GM19452 (cell line): ENCODE results near the gene CFAP119.
A peak's percentile ranks its signal among the peaks of the same experiment; 100 is the strongest.

ENCODE experiments used
- ATAC-seq: cut with Tn5 transposase; IDR thresholded peaks from one replicate; pipeline ENCODE4 v1.9.1; 2021; ENCODE audit not compliant: unreplicated experiment

The CFAP119 gene

DNA sequence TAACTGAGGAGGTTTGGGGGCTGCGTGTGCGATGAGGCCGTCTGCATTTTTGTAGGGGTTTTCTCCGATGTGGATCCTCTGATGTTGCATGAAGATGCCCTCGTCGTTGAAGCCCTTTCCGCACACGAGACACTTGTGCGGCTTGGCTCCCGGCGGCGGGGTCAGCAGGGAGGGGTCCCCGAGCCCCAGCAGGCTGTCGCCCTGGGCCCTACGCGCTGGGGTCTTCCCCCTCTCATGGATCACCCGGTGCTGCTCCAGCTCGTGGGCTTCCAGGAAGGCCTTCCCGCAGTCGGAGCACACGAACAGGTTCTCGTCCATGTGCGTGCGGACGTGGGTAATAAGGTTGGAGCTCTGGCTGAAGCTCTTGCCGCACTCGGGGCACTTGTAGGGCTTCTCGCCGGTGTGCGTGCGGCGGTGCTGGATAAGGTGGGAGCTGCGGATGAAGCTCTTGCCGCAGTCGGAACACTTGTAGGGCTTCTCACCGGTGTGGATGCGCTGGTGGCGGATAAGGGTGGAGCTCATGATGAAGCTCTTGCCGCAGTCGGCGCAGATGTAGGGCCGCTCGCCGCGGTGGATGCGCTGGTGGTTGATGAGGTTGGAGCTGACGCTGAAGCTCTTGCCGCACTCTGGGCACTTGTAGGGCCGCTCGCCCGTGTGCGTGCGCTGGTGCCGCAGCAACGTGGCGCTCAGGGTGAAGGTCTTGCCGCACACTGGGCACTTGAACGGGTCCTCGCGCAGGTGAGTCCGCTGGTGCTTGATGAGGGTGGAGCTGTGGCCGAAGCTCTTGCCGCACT, 20.8 kb upstream of the CFAP119 start:
- no peak for ATAC-seq

DNA sequence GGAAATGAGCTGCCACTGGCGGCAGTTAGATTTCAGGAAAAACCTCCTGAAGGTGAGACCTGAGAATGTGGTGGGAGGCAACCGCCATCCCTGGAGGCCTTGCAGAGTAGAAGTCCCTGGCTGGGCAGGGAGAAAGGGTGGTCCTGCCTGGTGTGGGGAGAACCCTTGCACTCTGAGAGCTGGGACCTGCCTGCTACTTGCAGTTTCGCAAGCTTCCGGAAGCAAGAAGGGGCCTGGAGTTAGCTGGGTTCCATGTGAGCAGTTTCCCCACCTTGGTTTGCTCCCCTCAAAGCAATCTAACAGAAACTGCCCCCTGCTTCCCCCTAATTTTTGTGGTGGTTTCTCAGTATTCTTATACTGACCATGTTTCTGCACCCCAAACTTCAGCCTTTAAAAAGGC, 18.7 kb upstream of the CFAP119 start:
- ATAC-seq: no peak

DNA sequence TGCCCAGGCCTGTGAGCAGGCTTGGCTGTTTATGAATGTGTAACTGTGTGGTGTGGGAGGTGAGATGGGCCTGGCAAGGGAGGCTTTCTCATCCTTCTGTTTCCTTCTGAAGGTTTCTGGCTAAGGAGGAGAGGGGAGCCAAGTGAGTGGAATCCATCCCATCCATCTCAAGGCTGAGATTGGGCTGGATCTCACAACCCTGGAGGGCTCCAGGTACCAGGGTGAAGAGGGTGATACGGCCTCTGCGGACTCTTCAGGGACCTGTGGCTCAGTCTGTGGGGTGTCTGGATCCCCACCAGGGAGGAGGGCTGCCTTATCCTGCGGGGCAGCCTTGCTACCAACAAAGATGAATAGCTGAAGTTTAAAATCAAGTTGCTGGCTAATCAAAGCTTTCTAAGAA, 18.2 kb upstream of the CFAP119 start:
- no peak for ATAC-seq

DNA sequence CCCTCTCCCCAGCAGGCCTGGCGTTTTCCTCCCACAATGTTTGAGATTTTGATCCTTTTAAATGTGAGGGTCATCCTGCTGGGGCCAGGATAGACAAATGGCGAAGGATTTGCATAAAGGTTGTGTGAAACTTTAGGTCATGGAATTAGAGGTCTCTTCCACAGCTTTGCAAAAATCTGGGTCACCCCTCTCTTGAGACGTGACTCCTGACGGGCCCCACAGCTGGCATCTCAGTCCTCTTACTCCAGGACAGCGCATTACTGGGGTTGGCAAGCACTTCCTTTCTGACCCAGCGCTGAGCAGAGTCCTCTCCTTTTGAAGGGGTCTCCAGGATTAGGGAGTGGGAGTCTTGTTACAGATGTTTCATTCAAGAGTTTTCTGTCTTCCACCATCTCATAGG, 17.7 kb upstream of the CFAP119 start:
- no peak for ATAC-seq

DNA sequence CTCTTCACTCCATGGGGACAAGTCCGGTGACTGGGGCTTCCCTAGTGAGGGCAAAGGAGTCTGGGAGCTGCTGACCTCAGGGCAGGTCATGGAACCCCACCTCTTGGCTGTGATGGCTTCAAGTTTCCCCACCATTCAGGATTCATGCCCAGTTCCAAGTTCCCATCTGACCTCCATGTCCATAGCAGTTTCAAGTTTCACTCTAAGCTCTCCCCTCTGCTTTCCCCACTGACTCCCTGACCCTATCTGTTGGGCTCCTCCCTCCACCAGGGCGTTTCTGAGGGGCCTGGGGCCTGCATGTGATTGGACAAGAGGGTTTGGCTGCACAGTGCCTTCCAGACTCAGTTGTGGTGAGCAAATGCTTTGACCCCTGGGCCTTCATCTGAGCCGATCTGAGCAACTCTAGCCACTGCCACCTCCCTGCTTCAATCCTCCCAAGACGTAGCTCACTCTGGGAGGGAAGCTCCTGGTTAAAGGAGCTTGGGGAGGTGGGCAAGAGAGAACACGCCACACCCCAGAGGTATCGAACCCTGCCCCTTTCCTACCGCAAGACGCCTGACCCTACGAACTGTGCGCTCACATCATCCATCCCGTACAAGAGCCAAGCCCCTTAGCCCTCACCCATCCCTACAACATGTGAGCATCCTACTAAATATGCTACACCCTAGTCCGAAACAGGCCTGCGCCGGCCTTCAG, 16.8 kb upstream of the CFAP119 start:
- ATAC-seq: no peak

DNA sequence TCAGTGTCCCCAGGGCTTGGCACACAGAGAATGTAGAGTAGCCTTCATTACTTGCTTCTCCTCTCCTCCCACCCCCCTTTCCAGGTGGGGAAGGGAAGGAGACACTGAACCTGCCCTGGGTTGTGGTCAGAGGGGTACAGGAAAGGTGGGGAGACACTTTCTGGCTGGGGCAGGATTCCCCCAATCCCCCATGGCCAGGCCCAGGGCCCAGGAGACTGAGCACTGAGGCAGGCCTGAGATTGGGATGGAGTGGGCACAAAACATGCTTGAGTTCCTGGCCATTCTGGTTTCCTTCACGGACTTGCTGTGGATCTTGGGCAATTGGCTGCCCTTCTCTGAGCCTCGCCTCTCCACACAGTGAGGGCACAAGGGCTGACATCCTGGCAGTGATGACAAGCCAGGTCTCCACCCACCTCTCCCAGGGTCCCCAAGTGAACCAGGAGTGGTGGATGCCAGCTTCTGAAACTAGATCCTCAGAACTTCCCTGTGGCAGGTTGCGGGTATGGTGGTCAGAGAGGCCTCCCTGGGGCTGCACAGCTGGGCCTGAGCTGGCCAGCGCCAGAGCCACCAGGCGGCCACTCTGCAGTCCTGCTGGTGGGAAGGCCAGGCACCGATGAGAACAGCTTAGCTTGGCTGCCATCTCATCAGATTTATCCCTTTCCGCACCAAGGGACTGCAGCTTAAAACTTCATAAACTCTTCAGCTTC, 15.9 kb upstream of the CFAP119 start:
- no peak for ATAC-seq

DNA sequence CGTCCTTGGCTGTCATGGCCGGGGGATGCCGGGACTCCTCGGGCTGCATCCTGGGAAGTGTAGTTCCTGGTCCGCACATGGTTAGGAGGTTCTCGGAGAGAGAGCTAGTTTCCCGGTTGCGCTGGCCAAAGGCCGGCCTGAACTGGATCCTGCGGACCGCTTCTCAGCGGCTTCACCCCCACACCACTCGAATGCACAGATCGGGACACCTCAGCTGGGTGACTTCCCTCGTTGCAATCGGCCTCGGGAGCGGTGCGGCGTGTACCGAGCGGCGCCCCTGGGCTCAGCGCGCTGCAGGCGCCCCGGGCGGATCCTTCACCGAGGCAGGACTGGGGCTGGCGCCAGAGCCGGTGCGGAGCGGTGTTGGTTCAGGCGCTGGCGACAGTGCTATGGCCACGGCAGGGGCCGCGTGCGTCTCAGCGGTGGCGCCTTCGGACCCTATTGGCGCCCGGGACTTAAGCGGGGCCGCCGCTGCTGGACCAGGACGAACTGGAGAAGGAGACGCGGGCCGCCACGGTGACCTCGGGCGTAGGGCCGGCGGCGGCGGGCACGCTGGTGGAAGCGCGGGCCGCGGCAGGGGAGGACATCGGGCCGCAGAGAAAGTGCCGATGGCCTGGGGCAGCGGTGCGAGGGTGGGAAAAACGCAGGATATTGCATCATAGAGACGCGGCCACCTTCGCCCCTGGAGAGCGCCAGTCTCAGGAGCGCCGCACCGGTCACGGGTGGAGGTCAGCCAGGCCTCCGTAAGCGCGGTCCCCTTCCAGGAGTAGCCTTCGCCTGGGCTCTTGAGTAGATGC, 13.7 kb upstream of the CFAP119 start:
- ATAC-seq: peak; percentile 63

DNA sequence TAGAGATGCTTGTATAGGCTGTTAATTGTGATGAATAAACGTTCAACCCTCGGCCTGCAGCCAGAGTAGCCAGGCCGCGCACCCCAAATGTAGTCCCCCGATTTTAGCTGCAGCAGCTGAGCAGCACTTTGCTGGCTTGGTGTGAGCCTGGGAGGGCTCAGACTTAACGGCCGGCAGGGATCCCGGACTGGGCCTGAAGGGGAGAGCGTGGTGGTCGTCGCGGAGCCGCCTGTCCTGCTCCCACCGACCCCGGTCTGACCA, 13.2 kb upstream of the CFAP119 start:
- no peak for ATAC-seq

DNA sequence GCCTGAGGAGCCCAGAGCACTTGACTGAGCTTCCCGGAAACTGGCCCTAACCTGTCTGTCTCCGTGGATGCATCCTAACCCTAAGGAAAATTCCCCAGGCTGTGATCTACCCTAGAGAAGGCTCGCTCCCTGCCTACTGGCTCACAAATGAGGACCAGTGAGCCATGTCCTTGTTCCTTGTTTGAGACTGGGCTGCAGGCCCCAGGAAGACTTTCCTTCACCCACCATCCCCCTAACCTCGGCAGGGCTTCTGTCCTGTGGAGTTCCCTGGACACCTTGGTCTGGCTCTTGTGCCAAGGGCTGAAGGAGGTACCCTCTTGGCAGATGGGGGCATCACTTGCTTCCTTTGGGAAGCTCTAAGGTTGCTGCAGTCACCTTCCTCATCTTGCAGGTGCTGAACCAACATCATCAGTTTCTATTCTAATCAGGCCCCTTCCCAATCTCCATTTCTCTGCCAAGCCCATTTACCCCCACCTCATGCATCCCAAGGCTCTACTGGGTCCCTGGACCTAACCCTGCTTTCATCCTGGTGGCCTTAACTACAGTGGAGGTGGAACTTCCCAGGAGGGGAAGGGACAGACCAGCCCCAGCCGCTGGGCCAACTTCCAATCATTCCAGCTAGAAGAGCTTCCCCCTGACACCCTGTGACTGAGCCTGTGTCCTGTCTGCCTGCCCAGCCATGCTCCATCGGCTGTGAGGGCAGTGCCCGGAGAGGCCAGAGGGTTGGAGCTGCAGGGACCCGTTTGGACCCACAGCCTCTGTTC, 12.7 kb upstream of the CFAP119 start:
- ATAC-seq: no peak

DNA sequence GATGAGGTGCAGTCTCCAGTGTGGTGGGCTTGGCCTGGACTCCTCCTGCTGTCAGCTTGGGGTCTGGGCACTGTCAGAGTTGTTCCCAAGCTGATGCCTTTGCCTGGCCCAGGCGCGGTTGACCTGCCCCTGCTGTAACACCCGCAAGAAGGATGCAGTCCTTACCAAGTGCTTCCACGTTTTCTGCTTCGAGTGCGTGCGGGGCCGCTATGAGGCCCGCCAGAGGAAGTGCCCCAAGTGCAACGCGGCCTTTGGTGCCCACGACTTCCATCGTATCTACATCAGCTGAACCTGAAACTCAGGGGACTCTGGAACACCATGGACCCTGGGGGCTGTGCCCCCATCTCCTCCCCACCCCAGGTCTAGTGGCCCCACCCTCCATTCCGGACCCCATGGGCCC, 12.0 kb upstream of the CFAP119 start:
- ATAC-seq: no peak

DNA sequence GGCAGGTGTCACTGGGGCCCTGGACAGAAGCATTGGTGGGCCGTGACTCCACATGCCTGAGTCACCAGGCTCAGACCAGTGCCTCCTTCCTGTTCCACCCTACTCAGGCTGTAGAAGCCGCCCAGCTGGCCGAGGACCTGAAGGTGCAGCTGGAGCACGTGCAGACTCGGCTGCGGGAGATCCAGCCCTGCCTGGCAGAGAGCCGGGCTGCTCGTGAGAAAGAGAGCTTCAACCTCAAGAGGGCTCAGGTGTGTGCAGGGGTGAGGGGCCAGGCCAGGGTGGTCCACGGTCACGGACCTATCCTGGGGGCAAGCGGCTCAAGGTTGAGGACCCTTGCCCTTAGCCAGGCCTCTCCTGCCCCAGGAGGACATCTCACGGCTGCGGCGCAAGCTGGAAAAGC, 9.9 kb upstream of the CFAP119 start:
- no peak for ATAC-seq

DNA sequence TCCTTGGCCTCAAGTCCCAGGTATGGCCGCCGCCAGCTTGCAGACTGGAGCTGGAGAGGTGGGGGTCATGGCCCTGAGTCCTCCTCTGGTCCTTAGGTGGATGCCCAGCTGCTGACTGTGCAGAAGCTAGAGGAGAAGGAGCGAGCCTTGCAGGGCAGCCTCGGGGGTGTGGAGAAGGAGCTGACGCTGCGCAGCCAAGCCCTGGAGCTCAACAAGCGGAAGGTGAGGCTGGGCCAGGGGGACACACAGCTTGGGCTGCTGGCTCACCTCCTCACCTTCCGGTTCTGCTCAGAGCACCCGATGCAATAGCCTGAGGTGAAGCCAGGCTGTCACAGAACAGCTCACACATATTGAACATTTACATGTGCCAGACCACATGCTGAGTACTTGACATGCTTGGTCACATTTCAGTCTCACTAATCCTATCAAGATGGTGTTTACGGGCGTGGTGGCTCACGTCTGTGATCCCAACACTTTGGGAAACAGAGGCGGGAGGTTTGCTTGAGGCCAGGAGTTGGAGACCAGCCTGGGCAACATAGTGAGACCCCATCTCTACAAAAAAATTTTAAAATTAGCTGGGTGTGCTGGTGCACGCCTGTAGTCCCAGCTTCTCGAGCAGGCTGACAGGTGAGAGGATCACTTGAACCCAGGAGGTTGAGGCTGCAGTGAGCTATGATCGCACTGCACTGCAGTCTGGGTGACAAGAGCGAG, 7.7 kb upstream of the CFAP119 start:
- no peak for ATAC-seq

DNA sequence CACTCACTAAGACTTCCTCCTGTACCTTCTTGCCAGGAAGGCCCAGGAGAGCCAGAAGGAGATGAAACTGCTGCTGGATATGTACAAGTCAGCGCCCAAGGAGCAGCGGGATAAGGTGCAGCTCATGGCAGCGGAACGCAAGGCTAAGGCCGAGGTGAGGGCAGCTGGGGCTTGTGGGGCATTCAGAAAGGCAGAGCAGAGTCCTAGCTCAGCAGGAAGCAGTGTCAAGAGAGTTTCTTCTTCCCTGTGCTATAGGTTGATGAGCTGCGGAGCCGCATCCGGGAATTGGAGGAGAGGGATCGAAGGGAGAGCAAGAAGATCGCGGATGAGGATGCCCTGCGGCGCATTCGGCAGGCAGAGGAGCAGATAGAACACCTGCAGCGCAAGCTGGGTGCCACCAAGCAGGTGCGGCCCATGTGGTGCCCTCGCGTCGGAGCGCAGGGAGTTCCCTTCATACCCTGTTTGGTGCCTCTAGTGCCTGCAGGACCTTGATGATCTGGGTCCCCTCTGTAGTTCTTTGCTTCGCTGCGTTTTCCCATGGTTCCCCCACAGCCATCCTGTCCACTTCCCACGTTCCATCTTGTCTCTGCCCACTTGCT, 6.8 kb upstream of the CFAP119 start:
- no peak for ATAC-seq

DNA sequence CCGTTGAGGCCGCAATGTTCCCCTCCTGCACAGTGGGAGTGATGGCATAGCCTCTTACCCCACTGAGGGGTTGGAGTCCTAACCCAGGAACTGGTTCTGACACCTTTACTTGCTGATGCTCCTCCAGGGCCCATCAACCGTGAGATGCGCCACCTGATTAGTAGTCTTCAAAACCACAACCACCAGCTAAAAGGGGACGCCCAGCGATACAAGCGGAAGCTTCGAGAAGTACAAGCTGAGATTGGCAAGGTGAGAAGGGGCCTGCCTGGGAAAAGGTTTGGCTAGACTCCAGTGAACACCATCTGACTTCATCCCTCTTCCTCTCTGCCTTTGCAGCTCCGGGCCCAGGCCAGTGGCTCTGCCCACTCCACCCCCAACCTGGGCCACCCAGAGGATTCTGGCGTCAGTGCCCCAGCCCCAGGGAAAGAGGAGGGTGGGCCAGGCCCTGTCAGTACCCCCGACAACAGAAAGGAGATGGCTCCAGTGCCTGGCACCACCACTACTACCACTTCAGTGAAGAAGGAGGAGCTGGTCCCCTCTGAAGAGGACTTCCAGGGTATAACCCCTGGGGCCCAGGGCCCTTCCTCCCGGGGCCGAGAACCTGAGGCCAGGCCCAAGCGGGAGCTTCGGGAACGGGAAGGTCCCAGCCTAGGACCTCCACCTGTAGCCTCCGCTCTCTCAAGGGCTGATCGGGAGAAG, 6.1 kb upstream of the CFAP119 start:
- no peak for ATAC-seq

DNA sequence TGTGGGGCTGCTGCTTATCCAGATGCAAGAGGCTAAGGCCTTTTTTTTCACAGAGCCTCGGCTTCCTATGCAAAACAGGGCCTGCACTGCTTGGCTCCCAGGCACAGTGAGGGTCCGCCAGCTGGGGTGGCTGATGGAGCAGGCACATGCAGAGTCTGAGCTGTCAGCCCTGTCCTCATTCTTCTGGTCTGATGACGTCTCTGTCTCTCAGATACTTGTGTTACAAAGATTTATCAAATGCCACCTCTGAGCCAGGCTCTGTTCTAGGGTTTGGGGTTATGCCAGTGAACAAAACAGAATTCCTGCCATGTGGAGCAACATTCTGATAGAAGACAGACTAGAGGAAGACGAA, 5.0 kb upstream of the CFAP119 start:
- no peak for ATAC-seq

DNA sequence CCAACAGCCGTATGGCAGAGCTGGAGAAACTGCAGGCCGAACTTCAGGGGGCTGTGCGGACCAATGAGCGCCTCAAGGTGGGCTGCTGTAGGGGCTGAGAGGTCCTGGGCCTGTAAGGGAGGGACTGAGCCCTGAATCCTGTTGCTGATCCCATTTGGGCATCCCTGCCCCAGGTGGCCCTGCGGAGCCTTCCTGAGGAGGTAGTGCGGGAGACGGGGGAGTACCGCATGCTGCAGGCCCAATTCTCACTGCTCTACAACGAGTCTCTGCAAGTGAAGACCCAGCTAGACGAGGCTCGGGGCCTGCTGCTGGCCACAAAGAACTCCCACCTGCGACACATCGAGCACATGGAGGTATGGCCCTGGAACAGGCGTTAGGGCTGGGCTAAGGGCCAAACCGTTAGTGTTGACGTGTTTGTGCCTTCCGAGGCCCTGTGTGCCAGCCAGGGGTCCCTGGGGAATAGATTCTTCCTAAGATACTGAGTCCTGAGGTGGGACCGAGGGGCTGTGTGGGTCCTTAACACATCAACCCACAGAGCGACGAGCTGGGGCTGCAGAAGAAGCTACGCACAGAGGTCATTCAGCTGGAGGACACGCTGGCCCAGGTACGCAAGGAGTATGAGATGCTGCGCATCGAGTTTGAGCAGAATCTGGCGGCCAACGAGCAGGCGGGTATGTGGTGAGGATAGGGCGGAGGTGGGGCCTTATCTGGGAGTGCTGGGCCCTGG, 4.5 kb upstream of the CFAP119 start:
- ATAC-seq: no peak

DNA sequence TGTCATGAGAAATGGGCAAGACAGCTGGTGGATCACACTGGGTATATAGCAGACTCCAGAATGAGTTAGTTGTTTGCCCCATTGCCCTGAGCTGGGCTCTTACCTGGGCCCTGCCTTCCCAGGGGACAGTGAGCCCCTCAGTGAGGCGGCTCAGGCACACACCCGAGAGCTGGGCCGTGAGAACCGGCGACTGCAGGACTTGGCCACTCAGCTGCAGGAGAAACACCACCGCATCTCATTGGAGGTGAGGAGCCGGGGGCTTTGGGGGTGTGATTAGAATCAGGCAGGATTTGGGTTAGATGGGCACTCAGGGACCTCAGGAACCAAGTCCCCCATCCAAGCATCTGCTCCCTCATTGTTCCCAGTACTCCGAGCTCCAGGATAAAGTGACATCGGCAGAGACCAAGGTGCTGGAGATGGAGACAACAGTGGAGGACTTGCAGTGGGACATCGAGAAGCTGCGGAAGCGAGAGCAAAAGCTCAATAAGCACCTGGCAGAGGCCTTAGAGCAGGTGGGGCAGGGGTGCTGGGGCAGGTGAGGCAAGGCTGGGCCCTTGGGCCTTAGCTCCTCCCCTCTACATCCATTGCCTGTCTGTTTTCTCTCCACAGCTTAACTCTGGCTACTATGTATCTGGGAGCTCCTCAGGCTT, 3.1 kb upstream of the CFAP119 start:
- ATAC-seq: no peak

DNA sequence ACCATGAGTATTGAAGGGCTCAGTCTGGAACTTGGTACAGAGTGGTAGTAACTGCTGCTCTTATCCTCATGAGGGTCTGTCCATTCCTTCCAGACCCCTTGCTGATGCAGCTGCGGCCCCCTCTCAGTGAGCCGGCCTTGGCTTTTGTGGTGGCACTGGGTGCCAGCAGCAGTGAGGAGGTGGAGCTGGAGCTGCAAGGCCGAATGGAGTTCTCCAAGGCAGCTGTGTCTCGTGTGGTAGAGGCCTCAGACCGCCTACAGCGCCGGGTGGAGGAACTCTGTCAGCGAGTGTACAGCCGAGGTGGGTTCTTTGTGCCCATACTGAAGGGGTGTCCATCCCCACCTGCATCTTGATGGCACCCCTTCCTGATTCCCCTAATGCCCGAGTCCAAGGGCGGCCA, 2.2 kb upstream of the CFAP119 start:
- no peak for ATAC-seq
